Neural crest cell (in vitro differentiated cells): ENCODE data around the gene RIMBP2. TPM values are rescaled to one million over a fixed set of nuclear protein-coding genes. Genes with fewer than 3 reads are reported as not detected.

Experiments
- DNase-seq: peaks from one replicate; pipeline ENCODE4 v3.0.0; 2021; ENCODE audit warnings: low read depth, mixed read lengths, low spot score
- H3K27ac Mint-ChIP-seq: one replicate; pipeline ENCODE4 v1.8.0; 2021; ENCODE audit warnings: mild to moderate bottlenecking, mixed read lengths; ENCODE audit not compliant: unreplicated experiment
- H3K27me3 Mint-ChIP-seq: 2 replicates; pipeline ENCODE4 v1.8.0; 2021; ENCODE audit warnings: low read depth, mild to moderate bottlenecking, mixed read lengths
- H3K36me3 Mint-ChIP-seq: 2 replicates; pipeline ENCODE4 v1.8.0; 2021; ENCODE audit warnings: low read depth, mild to moderate bottlenecking, mixed read lengths
- H3K4me1 Mint-ChIP-seq: 2 replicates; pipeline ENCODE4 v1.8.0; 2021; ENCODE audit warnings: mixed read lengths
- H3K4me3 Mint-ChIP-seq: one replicate; pipeline ENCODE4 v1.8.0; 2021; ENCODE audit warnings: mild to moderate bottlenecking, mixed read lengths
- H3K9me3 Mint-ChIP-seq: 2 replicates; pipeline ENCODE4 v1.8.0; 2021; ENCODE audit warnings: mixed read lengths
- total RNA-seq: library from RNA; stranded (reverse); gene quantifications from 2 replicates; pipeline ENCODE4 v1.2.1, GENCODE V29; 2021
- TF ChIP-seq, protein P1 (sequence below): fragments of 200-600 bp; sonication (generic); conservative IDR thresholded peaks from 2 replicates; pipeline ENCODE4 v1.5.0; 2021; ENCODE audit warnings: antibody characterized with exemption, mild to moderate bottlenecking

RIMBP2 gene
- total RNA-seq, 1 donor from 2014 or later: 5.9 TPM

DNA sequence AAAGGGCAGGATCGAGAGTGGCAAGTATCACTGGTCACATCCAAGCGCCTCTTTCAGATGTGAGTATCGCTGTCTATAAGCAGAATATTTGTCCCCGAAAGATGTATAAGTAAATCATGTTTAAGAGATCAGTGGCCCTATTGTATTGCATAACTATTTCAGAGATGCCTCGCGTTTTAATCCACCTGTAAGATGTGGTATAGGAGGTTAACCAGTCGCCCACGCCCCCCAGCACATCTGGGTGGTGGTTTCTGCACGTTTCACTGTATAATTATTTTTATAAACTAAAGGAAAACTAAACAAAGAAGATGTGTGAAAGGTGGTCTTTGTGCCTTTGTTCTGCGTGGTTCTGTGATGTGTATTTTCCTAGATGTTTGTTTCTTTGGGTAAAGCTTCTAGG lies 28.9 kb downstream of the RIMBP2 start:
- Mint-ChIP-seq H3K36me3 (no peaks in the 10 kb centered on the region), H3K27me3 (peaks cover 2% of the 10 kb centered on the region)

DNA sequence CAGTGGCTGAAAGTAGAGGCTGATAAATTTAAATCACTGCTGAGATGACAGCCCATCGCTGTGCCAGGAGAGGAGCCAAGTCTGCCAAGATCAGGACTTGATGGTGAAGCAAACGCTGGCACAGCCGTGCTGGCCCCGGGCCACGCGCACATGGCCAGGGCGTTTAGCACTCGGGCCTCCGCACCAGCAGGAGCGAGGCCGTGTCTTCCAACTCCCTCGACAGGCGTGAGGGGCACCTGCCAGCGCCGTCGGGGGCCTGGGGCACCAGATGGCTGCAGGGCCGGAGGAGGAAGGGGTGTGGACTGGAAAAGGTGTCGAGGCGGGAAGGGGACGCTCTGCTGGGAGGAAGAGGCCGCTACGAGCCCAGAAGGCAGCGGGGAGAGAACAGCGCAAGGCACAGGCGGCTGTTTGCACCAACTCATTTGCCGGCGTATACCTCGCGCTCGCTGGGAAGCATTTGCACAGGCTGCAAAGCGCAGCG lies 29.5 kb downstream of the RIMBP2 start:
- Mint-ChIP-seq H3K9me3 (no peaks in the 10 kb centered on the region), H3K4me3 (no peak overlapping the region), H3K36me3 (no peaks in the 10 kb centered on the region), H3K27ac (peak overlapping the region; percentile 50), H3K27me3 (peaks cover 2% of the 10 kb centered on the region), H3K4me1 (peaks cover 12% of the 10 kb centered on the region)
- no peak for DNase-seq
- TF ChIP-seq, protein P1, sequence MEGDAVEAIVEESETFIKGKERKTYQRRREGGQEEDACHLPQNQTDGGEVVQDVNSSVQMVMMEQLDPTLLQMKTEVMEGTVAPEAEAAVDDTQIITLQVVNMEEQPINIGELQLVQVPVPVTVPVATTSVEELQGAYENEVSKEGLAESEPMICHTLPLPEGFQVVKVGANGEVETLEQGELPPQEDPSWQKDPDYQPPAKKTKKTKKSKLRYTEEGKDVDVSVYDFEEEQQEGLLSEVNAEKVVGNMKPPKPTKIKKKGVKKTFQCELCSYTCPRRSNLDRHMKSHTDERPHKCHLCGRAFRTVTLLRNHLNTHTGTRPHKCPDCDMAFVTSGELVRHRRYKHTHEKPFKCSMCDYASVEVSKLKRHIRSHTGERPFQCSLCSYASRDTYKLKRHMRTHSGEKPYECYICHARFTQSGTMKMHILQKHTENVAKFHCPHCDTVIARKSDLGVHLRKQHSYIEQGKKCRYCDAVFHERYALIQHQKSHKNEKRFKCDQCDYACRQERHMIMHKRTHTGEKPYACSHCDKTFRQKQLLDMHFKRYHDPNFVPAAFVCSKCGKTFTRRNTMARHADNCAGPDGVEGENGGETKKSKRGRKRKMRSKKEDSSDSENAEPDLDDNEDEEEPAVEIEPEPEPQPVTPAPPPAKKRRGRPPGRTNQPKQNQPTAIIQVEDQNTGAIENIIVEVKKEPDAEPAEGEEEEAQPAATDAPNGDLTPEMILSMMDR: no peak

More for the DNA sequence above, 28.9 kb downstream of the RIMBP2 start:
- TF ChIP-seq, protein P1: no peak
- no peak overlapping the region for H3K27ac Mint-ChIP-seq
- peaks cover 12% of the 10 kb centered on the region for H3K4me1 Mint-ChIP-seq
- H3K9me3 Mint-ChIP-seq: no peaks in the 10 kb centered on the region
- DNase-seq: no peak
- H3K4me3 Mint-ChIP-seq: no peak overlapping the region

DNA sequence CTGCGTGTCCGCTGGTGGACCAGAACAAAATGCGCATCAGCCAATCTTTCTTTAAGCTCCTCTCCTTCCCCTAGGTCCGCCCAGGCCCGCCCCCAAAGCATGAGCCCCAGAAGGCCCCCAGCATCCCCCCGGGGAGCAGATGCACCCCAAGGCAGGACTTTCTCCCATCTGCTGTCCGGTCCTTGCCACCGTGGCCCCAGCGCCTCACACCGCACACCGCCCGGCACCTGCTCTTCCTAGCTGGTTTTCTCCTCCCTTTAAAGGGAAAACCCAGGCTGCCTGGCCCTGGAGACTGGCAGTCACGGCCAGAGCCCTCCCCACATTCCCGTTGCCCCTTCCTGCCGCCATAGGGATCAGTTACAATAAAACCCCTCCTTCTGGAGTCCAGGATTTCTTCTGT lies 30.2 kb downstream of the RIMBP2 start:
- H3K36me3 Mint-ChIP-seq: no peaks in the 10 kb centered on the region
- no peaks in the 10 kb centered on the region for H3K9me3 Mint-ChIP-seq
- H3K27ac Mint-ChIP-seq: peak overlapping the region; percentile 57
- H3K4me1 Mint-ChIP-seq: peaks cover 12% of the 10 kb centered on the region
- TF ChIP-seq, protein P1: no peak
- H3K4me3 Mint-ChIP-seq: no peak overlapping the region
- peaks cover 2% of the 10 kb centered on the region for H3K27me3 Mint-ChIP-seq
- DNase-seq: no peak

DNA sequence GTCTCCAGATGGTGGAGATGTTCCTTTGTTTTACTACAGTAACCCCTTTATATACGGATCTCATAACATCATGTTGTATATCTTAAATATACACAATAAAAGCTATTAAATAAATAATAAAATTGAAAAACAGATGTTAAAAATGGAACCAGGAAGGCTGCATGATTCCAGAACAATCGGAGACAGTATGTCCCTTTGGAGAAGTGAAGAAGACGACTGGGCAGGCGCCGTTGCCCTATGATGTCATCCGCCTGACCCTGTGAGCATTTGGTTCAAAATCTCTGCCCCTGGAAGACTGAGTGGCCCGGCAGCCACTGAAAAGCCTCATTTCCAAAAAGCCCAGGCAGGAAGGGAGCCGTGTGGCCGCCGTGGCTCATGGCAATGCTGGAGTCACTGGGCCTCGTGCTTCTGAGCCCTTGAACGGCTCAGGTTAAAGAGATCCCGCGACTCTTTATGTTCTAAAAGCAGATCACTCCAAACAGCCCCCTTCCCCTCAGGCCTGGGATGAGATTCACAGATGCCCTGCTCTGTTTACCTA lies 30.8 kb downstream of the RIMBP2 start:
- DNase-seq: no peak
- TF ChIP-seq, protein P1: no peak

DNA sequence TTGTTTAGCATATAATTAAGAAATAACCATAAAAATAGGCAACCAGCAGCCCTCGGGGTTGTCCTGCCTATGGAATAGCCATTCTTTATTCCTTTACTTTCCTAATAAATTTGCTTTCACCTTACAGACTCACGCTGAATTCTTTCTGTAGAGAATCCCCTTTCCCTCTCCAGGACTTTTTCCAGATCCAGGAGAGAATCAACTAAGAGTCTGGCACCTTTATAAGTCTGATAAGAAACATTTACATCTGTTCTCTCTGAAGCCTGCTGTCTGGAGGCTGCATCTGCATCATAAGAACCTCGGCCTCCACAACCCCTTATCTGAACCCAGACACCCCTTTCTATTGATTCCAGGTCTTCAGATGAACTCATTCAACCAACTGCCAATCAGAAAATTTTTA lies 32.3 kb downstream of the RIMBP2 start:
- no peak overlapping the region for H3K4me3 Mint-ChIP-seq
- peaks cover 12% of the 10 kb centered on the region for H3K4me1 Mint-ChIP-seq
- no peaks in the 10 kb centered on the region for H3K9me3 Mint-ChIP-seq
- H3K27me3 Mint-ChIP-seq: peaks cover 2% of the 10 kb centered on the region
- no peak for DNase-seq
- TF ChIP-seq, protein P1: no peak
- H3K36me3 Mint-ChIP-seq: no peaks in the 10 kb centered on the region
- no peak overlapping the region for H3K27ac Mint-ChIP-seq

More for the DNA sequence above, 30.8 kb downstream of the RIMBP2 start:
- Mint-ChIP-seq H3K27me3 (peaks cover 2% of the 10 kb centered on the region), H3K9me3 (no peaks in the 10 kb centered on the region), H3K36me3 (no peaks in the 10 kb centered on the region), H3K27ac (no peak overlapping the region), H3K4me3 (no peak overlapping the region), H3K4me1 (peaks cover 12% of the 10 kb centered on the region)
